Measurements from ENCODE around the gene TSPAN2.

TSPAN2 gene

GRCh38 chr1:115074839-115075534, 14.3 kb downstream of the TSPAN2 start:
- no peak for DNase-seq (ENCODE audit: low read depth in 2 of 2)

GRCh38 chr1:115073298-115074087, 15.8 kb downstream of the TSPAN2 start:
- no peak for DNase-seq (ENCODE audit: low read depth in 2 of 2)

GRCh38 chr1:115071012-115071664, 18.2 kb downstream of the TSPAN2 start:
- DNase-seq (ENCODE audit: low read depth in 2 of 2), result no peak

- DNase-seq (ENCODE audit: low read depth in 2 of 2), result no peak
Observed at GRCh38 chr1:115069659-115070308, 19.5 kb downstream of the TSPAN2 start.

- no peak for DNase-seq (ENCODE audit: low read depth in 2 of 2)
Observed at GRCh38 chr1:115068826-115069585, 20.3 kb downstream of the TSPAN2 start.

GRCh38 chr1:115067161-115067859, 22.0 kb downstream of the TSPAN2 start:
- DNase-seq (ENCODE audit: low read depth in 2 of 2), result peak in 1 of 2 experiments; percentile 34

- DNase-seq (ENCODE audit: low read depth in 2 of 2), result no peak
Observed at GRCh38 chr1:115065021-115065420, 24.3 kb downstream of the TSPAN2 start.

- no peak for DNase-seq (ENCODE audit: low read depth in 2 of 2)
Observed at GRCh38 chr1:115064461-115064860, 24.8 kb downstream of the TSPAN2 start.

GRCh38 chr1:115063228-115063901, 25.9 kb downstream of the TSPAN2 start:
- no peak for DNase-seq (ENCODE audit: low read depth in 2 of 2)

- no peak for DNase-seq (ENCODE audit: low read depth in 2 of 2)
Observed at GRCh38 chr1:115062542-115063004, 26.7 kb downstream of the TSPAN2 start.

- no peak for DNase-seq (ENCODE audit: low read depth in 2 of 2)
Observed at GRCh38 chr1:115060501-115060900, 28.8 kb downstream of the TSPAN2 start.

- DNase-seq (ENCODE audit: low read depth in 2 of 2), result no peak
Observed at GRCh38 chr1:115059316-115059715, 30.0 kb downstream of the TSPAN2 start.

- DNase-seq (ENCODE audit: low read depth in 2 of 2), result no peak
Observed at GRCh38 chr1:115057661-115058254, 31.5 kb downstream of the TSPAN2 start.

- peak; percentile 67 to 72 for DNase-seq (ENCODE audit: low read depth in 2 of 2)
Observed at GRCh38 chr1:115056395-115056798, 32.9 kb downstream of the TSPAN2 start.

- DNase-seq (ENCODE audit: low read depth in 2 of 2), result no peak
Observed at GRCh38 chr1:115052454-115053083, 36.7 kb downstream of the TSPAN2 start.

- no peak for DNase-seq (ENCODE audit: low read depth in 2 of 2)
Observed at GRCh38 chr1:115051850-115052249, 37.5 kb downstream of the TSPAN2 start.

- no peak for DNase-seq (ENCODE audit: low read depth in 2 of 2)
Observed at GRCh38 chr1:115046751-115047150, 42.6 kb downstream of the TSPAN2 start.

GRCh38 chr1:115041654-115042053, 47.6 kb downstream of the TSPAN2 start:
- no peak for DNase-seq (ENCODE audit: low read depth in 2 of 2)

- no peak for DNase-seq (ENCODE audit: low read depth in 2 of 2)
Observed at GRCh38 chr1:115040501-115040900, 48.8 kb downstream of the TSPAN2 start.
